Vagina (tissue), 2 donors: ENCODE measurements around the gene TEKT1.
"Not testable (repeated sequence)": the region's sequence is repeated elsewhere in the genome, so short reads cannot be mapped to it uniquely, and the experiment has no call there.

Source experiments
- POLR2A ChIP-seq, 2 donors: fragments of 450-650 bp; IDR thresholded peaks; one replicate each; pipeline ENCODE4 v1.6.1; 2017; ENCODE audit warnings: antibody characterized with exemption in 2 of 2, mild to moderate bottlenecking in 2 of 2, moderate library complexity in 2 of 2
- POLR2AphosphoS5 ChIP-seq, 2 donors: sonication (generic); formaldehyde crosslinking; IDR thresholded peaks; one replicate each; pipeline ENCODE4 v1.9.0; 2017; ENCODE audit warnings: antibody characterized with exemption in 2 of 2, mild to moderate bottlenecking in 2 of 2, low read depth in 1 of 2; ENCODE audit not compliant: insufficient read depth in 1 of 2
- TF ChIP-seq, protein P1 (sequence below), 3 experiments: fragments of 450-650 bp in 2 of 3; fragments of 200-600 bp in 1 of 3; sonication (generic) in 1 of 3; IDR thresholded peaks; one replicate each; pipeline ENCODE4 v1.5.1; 2017 to 2019; ENCODE audit warnings: antibody characterized with exemption in 3 of 3, mild to moderate bottlenecking in 2 of 3, moderate library complexity in 2 of 3

DNA sequence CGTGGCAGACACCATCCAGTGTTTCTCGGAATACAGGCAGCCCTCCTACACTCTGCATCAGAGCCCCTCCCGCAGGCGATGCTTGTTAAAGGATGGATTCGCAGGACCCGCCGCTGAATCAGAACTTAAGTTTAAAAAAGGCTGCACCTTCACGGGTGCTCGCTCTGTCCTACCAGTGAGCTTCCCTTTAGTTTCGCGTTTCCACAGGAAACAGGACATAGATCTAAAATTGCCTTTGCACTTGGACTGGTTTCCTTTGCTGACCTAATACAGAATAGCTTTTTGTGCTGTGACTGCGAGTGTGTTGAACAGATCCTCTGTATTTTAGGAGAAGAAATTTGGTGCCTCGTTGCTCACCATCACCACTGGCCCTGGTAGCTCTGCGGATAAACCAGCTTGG lies 10.2 kb upstream of the TEKT1 start:
- TF ChIP-seq, protein P1, sequence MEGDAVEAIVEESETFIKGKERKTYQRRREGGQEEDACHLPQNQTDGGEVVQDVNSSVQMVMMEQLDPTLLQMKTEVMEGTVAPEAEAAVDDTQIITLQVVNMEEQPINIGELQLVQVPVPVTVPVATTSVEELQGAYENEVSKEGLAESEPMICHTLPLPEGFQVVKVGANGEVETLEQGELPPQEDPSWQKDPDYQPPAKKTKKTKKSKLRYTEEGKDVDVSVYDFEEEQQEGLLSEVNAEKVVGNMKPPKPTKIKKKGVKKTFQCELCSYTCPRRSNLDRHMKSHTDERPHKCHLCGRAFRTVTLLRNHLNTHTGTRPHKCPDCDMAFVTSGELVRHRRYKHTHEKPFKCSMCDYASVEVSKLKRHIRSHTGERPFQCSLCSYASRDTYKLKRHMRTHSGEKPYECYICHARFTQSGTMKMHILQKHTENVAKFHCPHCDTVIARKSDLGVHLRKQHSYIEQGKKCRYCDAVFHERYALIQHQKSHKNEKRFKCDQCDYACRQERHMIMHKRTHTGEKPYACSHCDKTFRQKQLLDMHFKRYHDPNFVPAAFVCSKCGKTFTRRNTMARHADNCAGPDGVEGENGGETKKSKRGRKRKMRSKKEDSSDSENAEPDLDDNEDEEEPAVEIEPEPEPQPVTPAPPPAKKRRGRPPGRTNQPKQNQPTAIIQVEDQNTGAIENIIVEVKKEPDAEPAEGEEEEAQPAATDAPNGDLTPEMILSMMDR (IDR thresholded peaks at IDR 0.05), result not testable (repeated sequence)
- not testable (repeated sequence) for TF ChIP-seq POLR2AphosphoS5 (IDR thresholded peaks at IDR 0.05; ENCODE audit: insufficient read depth in 1 of 2, low read depth in 1 of 2); POLR2A (IDR thresholded peaks at IDR 0.05)
